ENCODE results near the gene ASB13. TPM values are rescaled to one million over a fixed set of nuclear protein-coding genes. Genes with fewer than 3 reads are reported as not detected.
A peak's percentile ranks its signal among the peaks of the same experiment; 100 is the strongest.

The ASB13 gene
- total and polyA plus RNA-seq, 2 experiments from 2014 or later: 16.9 to 18.1 TPM

DNA sequence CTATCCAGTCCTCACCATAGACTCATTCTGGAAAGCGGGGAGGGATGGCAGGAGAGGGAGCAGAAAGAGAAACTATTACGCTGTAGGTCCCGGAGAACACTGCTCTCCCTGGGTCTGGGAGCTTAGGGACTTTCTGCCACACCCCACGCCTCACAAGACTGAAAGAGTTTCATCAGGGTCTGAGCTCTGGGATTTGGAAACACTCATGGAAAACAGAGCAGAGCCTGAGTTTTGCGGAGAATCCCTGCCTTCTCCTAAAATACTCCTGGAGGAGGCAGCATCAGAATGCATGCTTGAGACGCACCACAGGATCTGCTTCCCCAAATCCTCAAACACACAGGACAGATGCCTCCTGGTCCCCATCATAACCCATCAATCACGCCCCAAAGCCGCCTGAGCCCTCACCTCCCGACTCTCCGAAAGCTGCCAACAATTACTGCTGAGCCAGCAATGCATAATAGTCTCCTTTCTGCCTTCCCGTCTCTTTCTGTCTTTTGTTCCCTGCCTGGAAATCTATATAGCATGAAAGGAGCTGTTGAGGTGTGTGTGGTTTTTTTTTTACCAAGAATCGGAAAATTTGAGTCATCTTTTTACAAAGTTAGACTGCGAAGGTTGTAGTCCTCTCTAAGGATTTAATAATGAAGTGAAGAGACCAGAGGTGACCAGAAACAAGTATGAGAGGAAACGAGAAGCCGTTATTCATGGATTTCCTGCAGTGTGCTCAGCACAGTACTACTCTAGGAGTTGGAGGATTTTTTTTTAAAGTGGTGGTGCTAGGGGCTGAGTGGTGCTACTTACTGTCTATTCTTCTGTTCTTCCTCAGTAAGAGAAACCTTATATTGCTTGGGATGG, 37.7 kb downstream of the ASB13 start:
- Histone ChIP-seq H3K36me3 (replicated peaks; ENCODE audit: insufficient read depth, low read depth) (no peaks in the 10 kb centered on the region), H4K20me1 (ENCODE audit: insufficient read depth, poor library complexity, severe bottlenecking) (no peaks in the 10 kb centered on the region), H3K4me3 (no peak overlapping the region), H3K79me2 (no peaks in the 10 kb centered on the region), H3K27me3 (no peaks in the 10 kb centered on the region), H3K4me1 (ENCODE audit: insufficient read depth) (peaks cover 20% of the 10 kb centered on the region), H3K27ac (peak overlapping the region; percentile 77), H3K4me2 (peak overlapping the region; percentile 63), H3K9me3 (ENCODE audit: low read depth) (no peaks in the 10 kb centered on the region), H3K9me2 (replicated peaks; ENCODE audit: insufficient read depth) (no peaks in the 10 kb centered on the region), H2AFZ (peak overlapping the region; percentile 42)
- no peak for TF ChIP-seq EZH2 (IDR thresholded peaks at IDR 0.05; ENCODE audit: borderline replicate concordance)
- TF ChIP-seq, protein P1, sequence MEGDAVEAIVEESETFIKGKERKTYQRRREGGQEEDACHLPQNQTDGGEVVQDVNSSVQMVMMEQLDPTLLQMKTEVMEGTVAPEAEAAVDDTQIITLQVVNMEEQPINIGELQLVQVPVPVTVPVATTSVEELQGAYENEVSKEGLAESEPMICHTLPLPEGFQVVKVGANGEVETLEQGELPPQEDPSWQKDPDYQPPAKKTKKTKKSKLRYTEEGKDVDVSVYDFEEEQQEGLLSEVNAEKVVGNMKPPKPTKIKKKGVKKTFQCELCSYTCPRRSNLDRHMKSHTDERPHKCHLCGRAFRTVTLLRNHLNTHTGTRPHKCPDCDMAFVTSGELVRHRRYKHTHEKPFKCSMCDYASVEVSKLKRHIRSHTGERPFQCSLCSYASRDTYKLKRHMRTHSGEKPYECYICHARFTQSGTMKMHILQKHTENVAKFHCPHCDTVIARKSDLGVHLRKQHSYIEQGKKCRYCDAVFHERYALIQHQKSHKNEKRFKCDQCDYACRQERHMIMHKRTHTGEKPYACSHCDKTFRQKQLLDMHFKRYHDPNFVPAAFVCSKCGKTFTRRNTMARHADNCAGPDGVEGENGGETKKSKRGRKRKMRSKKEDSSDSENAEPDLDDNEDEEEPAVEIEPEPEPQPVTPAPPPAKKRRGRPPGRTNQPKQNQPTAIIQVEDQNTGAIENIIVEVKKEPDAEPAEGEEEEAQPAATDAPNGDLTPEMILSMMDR (IDR thresholded peaks at IDR 0.05; ENCODE audit: poor library complexity): no peak
- TF ChIP-seq EZH2phosphoT487 (IDR thresholded peaks at IDR 0.05; ENCODE audit: low read depth, severe bottlenecking, unreplicated experiment): no peak
- 60% methylated on average over 15 of the region's 15 CpGs for WGBS (ENCODE audit: low lambda C conversion rate, missing lambda C conversion rate)
- peak; percentile 42 for DNase-seq (ENCODE audit: low spot score)

DNA sequence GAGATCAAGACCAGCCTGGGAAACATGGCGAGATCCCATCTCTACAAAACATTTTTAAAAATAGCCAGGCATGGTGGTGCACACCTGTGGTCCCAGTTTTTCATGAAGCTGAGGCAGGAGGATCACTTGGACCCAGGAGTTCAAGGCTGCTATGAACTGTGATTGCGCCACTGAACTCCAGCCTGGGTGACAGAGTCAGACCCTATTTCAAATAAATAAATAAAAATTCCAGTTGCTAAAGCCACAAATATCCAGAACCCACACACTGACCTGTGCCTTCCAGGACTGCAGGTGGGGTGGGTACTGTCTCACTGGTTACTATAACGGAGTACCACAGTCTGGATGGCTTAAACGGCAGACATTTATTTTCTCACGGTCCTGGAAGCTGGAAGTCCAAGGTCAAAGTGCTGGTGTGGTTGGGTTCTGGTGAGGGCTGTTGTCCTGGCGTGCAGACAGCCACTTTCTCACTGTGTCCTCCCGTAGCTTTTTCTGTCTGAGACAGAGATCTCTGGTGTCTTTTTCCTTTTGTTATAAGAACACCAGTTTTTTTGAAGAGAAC, 38.8 kb downstream of the ASB13 start:
- H3K9me3 ChIP-seq (ENCODE audit: low read depth): no peaks in the 10 kb centered on the region
- no peaks in the 10 kb centered on the region for H3K9me2 ChIP-seq (replicated peaks; ENCODE audit: insufficient read depth)
- TF ChIP-seq, protein P1 (IDR thresholded peaks at IDR 0.05; ENCODE audit: poor library complexity): no peak
- no peak for TF ChIP-seq EZH2 (IDR thresholded peaks at IDR 0.05; ENCODE audit: borderline replicate concordance)
- TF ChIP-seq EZH2phosphoT487 (IDR thresholded peaks at IDR 0.05; ENCODE audit: low read depth, severe bottlenecking, unreplicated experiment): no peak
- no peak overlapping the region for H3K4me3 ChIP-seq
- H3K36me3 ChIP-seq (replicated peaks; ENCODE audit: insufficient read depth, low read depth): no peaks in the 10 kb centered on the region
- no peak overlapping the region for H2AFZ ChIP-seq
- H3K4me1 ChIP-seq (ENCODE audit: insufficient read depth): peaks cover 18% of the 10 kb centered on the region
- no peak for DNase-seq (ENCODE audit: low spot score)
- no peak overlapping the region for H3K4me2 ChIP-seq
- H3K27ac ChIP-seq: peak overlapping the region; percentile 77
- no peaks in the 10 kb centered on the region for H3K79me2 ChIP-seq
- H3K27me3 ChIP-seq: no peaks in the 10 kb centered on the region
- 85% methylated on average over 7 of the region's 7 CpGs for WGBS (ENCODE audit: low lambda C conversion rate, missing lambda C conversion rate)
- H4K20me1 ChIP-seq (ENCODE audit: insufficient read depth, poor library complexity, severe bottlenecking): no peaks in the 10 kb centered on the region

DNA sequence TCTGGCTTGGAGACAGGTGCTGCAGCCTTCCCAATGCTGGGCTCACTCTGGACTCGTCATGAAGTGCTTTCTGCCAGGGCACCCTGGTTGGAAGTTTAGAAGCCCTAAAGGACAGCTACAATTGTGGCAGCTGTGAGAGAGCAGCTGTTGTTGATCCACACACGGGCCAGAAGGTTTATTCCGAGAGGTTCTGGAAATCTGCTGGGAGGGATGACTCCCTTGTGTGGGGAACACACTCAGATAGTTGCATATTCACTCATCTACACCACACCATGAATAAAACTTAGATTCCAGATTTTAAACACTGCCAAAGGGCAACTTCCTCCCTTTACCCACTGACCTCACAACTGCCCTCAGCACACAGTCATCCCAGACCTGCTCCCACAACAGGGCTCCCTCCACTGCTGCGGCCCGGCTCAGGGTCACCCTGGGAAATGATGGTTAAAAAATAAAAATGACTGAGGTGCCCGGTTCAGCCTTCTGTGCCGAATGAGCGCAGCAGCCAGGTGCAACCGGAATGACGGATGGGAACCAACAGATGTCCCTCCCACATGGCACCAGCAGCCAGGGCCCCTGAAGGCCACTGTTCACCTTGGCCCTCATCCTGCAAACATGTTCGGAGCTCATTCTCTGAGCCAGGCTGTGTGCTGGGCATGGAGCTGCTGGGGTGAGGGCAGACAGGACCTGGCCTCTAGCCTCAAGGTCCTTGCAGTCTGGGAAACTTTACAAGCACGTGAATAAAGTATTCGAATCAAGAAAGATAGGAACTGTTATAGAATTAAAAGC, 40.2 kb downstream of the ASB13 start:
- H3K79me2 ChIP-seq: no peaks in the 10 kb centered on the region
- no peaks in the 10 kb centered on the region for H3K36me3 ChIP-seq (replicated peaks; ENCODE audit: insufficient read depth, low read depth)
- H4K20me1 ChIP-seq (ENCODE audit: insufficient read depth, poor library complexity, severe bottlenecking): no peaks in the 10 kb centered on the region
- no peak overlapping the region for H3K4me2 ChIP-seq
- TF ChIP-seq EZH2phosphoT487 (IDR thresholded peaks at IDR 0.05; ENCODE audit: low read depth, severe bottlenecking, unreplicated experiment) (no peak), EZH2 (IDR thresholded peaks at IDR 0.05; ENCODE audit: borderline replicate concordance) (no peak)
- TF ChIP-seq, protein P1 (IDR thresholded peaks at IDR 0.05; ENCODE audit: poor library complexity): no peak
- no peaks in the 10 kb centered on the region for H3K9me3 ChIP-seq (ENCODE audit: low read depth)
- peaks cover 9% of the 10 kb centered on the region for H3K4me1 ChIP-seq (ENCODE audit: insufficient read depth)
- no peak overlapping the region for H3K27ac ChIP-seq
- WGBS (ENCODE audit: low lambda C conversion rate, missing lambda C conversion rate): 90% methylated on average over 13 of the region's 13 CpGs
- DNase-seq (ENCODE audit: low spot score): no peak
- H2AFZ ChIP-seq: no peak overlapping the region
- H3K9me2 ChIP-seq (replicated peaks; ENCODE audit: insufficient read depth): no peaks in the 10 kb centered on the region
- H3K27me3 ChIP-seq: no peaks in the 10 kb centered on the region
- no peak overlapping the region for H3K4me3 ChIP-seq
